NOMO-1 treated with dmso at 0.1 percent for 144 hours (cell line): ENCODE measurements around the gene GDF15.
A peak's percentile ranks its signal among the peaks of the same experiment; 100 is the strongest.

Experiments
- DNase-seq: peaks from one replicate; lab custom pipeline; 2025; ENCODE audit not compliant: unreplicated experiment; lab: John Stamatoyannopoulos, UW

The GDF15 gene

DNA sequence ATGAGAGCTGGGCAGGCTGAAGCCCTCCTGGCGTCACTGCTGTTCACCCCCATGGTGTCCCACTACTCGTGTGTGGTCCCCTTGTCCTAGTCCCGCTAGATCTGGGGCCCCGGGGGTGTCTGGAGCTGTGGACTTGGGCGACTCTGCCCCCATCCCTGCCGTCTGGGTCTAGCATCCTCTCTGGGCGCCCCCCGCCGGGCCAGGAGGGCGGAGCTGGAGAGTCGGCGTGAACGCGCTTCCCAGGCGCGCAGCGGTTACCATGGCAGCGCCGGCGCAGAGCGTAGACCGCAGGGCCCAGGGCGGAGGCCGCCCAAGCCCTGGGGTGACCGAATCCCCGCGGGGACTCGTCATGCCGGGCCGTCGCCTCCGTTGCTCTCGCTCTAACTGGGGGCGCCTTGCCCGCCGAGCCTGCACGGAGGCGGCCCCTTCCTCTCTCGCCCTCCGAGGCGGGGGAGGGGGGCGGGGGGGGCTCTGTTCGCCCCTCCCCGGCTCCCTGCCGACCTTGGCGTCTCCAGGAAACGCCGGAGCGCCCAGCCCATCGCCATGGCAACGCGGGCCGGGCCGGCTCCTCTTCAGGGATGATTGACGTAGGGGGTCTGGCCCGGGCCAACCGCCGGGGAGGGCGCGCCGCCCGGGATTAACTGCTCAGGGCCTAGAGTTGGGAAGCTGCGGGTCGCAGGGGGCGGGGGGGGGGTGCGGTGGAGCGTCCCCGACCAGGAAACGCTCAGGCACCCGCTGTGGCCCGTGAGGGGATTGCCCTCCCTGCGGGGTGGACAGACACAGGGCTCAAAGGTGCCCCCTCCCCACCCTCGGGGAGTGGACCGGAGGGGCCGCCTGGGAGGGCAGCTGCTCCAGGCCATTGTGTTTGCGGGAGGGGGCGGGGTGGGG lies 43.1 kb downstream of the GDF15 start:
- no peak for DNase-seq

DNA sequence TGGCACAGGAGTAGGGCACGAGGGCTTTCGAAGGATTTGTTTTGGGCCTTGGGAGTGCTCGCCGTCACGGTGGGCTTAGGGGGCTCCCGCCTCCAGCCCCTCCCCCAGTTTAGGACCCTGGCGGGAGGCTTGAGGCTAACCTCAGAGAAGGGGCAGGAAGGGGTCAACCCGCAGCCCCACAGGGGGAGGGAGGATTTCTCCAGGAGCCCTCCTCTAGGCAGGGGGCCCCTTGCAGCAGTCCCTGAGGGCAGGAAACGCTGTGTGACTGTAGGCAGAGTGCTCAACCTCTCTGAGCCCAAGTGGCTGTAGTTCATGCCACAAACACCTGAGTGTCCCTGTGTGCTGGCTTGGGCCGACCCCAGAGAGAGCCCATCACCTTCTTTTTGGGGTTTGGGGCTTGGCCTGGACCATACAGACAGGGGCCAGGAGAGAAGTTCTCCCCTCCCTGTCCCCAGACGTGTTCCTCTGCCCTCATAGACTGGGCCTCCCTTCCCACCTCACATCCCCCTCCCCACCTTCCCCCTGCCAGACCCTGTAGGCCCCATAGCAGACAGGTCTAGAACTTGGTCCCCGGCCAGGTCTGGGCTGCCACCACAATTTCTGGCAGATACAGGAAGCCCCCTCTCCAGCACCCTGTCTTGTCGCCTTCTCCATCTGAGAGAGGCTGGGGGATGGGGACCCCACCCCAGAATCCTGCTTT lies 43.9 kb downstream of the GDF15 start:
- DNase-seq = no peak

DNA sequence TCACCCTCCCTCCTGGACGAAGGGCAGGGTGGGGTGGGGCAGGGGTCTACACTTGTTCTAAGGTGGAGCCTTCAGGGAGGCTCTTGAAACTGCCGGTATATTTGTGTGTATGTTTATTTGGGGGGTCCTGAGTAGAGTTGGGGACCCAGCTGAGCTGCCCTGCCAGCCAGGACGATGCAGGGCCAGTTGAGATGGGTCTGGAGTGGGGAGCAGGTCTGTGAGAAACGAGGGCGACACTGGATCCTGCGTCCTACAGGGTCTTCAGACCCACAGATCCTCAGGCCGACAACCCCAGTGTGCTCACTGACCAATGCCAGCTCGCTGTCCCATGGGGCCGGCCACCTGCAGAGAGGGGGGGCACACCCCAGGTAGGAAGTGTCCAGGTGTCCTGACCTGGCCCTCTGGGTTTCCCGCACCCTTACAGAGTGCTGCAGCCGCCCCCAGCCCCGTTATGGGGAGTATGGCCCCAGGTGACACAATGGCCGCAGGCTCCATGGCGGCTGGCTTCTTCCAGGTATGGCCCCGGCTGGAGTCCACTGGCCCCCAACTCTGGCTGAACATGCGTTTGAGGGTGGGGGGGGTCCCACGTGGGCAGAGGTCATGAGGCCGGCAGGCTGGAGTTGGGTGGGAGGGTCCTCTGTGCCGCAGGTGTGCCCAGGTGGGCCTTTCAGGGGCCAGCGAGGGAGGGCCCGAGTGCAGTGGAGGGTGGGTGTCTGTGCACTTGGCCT lies 44.6 kb downstream of the GDF15 start:
- DNase-seq = no peak

DNA sequence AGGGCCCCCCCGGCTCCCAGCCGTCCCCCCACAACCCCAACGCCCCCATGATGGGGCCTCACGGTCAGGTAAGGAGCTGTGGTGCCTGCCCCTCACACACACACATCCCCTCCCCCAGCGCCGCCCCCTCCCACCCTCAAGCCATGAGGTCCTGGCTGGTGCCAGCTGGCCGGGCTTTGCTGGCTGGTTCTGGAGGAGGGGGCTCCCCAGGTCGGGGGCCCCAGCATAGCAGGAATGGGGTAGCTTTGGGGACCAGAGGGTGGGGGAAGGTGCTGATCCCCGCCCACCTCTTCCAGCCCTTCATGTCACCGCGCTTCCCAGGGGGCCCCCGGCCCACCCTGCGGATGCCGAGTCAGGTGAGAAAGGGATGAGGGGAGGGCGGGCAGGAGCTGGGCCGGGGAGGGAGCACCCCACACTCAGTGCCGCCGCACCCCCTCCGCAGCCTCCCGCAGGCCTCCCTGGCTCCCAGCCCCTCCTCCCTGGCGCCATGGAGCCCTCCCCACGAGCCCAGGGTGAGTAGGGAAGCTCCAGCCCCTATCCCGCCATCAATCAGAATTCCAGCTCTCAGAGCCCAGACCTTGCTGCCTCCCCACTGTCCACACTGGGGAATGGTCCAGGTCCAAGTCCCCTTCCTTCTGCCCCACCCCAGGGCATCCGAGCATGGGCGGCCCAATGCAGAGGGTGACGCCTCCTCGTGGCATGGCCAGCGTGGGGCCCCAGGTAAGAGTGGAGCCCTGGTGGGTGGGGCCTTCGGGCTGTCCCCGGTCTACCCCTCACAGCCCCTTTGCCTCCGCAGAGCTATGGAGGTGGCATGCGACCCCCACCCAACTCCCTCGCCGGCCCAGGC lies 45.6 kb downstream of the GDF15 start:
- DNase-seq = no peak

DNA sequence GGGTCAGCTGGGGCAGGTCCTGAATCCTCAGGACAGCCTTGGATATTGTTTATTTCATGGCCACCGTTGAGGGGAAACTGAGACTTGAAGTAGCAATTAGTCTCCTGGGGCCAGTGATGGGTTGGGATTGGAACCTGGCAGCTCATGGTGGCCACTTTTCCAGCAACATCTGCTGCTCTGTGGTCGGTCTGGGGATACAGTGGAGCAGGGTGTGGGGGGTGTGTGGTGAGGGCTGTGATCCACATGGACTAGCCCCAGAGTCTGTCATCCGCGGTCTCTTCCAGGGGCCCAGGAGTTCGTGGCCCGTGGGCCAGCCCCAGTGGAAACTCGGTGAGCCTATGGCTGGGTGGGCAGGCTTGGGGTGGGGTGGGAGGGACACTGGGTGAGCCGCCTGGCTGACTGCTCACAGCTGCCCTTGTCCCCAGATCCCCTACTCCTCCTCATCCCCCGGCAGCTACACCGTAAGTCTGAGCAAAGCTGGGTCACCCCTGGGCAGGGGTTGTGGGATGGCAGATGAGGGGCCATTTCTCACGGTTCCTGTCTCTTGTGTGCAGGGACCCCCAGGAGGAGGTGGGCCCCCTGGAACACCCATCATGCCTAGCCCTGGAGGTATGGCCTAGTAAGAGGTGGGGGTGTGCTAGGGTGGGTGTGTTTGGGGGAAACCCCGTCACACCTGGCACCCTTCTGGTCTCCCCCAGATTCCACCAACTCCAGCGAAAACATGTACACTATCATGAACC lies 46.5 kb downstream of the GDF15 start:
- no peak for DNase-seq

DNA sequence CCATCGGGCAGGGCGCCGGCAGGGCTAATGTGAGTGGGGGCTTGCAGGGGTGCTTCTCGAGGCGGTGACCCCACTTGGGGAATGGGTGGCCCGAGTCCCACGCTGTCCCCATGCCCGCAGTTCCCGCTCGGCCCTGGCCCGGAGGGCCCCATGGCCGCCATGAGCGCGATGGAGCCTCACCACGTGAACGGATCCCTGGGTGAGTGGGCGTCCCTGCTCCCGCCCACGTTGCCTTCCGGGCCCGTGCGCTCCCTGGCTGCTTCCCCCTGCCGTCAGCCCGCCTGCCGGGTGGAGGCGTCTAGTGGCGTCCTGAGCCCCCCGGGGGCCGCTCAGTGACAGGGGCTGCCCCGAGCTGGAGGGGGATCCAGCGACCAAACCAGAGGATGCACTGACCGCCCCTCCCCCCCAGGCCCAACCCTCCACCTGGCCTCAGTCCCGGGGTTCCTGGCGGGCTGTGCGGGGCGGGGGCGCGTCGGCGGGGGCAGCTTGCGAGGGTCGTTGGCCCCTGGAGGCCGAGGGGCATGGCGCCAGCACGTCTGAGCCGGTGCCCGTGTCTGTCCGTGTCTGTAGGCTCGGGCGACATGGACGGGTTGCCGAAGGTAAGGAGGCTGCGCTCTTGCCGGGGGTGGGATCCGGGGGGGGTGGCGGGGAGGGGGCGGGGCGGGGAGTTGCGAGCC lies 47.2 kb downstream of the GDF15 start:
- DNase-seq = no peak

DNA sequence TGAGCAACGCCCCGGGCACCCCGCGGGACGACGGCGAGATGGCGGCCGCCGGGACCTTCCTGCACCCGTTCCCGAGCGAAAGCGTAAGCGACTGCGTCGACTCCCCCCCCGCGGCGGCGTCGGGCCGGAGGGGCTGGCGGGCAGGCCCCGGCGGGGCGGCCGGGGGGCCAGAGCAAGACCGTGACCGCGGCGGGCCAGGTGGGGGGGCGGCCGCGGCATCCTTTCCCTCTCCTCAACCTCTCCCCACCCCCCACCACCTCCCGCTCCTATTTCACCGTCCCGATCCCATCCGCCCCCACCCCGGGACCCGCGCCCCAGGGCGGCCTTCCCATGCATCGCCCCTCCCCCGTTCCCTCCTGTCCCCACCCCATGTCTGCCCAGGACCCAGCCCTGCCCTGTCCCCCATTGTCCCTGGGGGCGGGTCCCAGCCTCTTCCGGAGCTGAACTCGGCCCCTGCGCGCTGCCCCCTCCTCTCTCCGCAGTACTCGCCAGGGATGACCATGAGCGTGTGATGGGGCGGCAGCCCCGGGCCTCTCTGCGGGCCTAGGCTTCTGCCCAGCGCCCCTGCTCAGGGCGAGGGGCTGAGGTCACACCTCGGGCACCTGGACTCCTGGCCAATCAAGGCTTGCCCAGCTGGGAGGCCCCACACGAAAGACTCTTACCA lies 47.9 kb downstream of the GDF15 start:
- DNase-seq = no peak

DNA sequence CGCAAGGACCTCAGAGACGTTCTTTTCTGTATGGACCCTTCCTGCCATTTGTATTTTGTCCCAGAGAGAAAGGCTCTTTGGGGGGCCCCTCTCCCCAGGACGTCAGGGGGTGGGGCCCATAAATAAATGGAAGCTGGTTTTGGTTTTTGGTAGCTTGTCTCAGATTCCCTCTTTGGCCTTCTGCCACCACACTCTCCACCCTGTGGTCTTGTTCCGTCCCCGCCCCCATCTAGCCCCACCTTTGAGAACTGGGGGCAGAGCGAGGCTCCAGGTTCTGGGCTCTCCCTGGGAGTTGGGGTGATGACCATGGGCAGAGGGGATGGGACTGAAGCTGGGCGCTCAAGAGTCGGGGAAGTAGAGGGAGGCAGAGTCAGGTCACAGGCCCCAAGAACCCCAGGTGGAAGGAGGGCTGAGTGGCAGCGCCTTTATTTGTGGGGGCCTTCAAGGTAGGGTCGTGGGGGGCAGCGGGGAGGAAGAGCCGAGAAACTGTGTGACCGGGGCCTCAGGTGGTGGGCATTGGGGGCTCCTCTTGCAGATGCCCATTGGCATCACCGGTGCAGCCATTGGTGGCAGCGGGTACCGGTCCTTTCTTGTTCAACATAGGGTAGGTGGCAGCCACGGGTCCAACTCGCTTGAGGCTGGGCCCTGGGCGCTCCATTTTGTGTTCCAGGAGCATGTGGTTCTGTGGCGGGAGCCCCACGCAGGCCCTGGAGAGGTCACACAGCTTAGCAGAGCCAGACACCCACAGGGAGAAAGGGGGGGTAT lies 48.6 kb downstream of the GDF15 start:
- no peak for DNase-seq

DNA sequence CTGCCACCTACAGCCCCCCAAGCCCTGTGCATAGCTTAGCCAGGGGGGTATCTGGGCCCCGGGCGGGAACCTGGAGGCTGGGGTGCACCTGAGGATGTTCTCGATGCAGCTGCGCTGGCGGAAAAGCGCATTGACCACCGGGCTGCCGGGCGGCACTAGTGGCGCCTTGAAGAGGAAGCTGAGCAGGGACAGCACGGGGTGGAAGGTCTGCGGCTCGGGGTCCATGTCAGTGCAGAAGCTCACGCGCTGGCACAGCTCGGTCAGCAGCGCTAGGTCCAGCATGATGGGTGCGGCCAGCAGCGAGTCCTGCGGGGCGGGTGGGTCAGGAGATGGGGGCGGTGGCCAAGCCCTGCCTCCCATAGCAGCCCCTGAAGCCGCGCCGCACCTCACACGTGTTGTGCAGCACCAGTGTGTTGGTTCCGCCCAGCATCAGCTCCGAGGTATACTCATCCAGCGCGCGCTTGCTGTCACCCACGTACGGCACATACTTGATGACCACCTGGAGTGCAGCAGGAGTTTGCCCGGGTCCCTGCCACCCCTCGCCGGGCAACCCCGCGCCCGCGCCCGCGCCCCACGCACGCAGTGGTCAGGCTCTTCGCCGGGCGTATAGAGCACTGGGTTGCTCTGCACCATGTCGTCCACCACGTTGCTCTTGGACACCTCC lies 49.4 kb downstream of the GDF15 start:
- DNase-seq = no peak

DNA sequence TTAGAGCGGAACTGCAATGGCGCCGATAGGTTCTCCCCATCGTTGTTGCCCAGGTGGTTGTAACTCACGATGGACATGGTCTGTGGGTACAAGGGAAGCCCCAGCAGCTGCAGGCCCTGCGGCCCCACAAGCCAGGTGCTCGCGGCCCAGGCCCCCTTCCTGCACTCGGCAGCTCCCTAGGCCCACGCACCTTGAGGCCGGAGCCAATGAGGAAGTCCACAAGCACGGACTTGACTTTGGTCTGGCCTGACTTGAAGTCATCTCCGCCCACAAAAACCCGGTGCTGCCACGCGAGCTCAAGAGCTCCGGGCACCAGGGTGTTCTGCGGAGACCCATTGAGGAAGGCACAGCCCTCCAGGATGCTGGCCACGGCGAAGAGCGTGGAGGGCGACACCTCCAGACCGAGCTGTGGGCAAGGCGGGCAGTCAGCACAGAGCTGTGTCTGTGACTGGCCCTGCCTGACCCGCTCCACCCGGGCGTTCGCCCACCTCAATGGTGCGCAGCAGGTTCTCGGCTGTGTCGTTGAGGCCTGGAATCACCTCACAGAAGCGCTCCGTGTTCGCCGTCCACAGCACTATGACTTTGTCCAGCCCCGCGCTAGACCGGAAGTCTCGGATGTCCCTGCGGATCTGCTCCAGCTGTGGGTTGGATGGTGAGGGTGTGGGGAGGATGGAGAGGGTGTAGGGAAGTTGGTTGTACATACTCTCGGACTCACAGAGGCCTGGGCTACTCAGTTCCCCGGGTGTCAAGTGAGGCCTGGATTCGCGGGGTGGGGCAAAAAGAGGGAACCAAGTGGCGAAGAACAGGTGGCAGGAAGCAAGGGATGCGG lies 50.1 kb downstream of the GDF15 start:
- DNase-seq = no peak

DNA sequence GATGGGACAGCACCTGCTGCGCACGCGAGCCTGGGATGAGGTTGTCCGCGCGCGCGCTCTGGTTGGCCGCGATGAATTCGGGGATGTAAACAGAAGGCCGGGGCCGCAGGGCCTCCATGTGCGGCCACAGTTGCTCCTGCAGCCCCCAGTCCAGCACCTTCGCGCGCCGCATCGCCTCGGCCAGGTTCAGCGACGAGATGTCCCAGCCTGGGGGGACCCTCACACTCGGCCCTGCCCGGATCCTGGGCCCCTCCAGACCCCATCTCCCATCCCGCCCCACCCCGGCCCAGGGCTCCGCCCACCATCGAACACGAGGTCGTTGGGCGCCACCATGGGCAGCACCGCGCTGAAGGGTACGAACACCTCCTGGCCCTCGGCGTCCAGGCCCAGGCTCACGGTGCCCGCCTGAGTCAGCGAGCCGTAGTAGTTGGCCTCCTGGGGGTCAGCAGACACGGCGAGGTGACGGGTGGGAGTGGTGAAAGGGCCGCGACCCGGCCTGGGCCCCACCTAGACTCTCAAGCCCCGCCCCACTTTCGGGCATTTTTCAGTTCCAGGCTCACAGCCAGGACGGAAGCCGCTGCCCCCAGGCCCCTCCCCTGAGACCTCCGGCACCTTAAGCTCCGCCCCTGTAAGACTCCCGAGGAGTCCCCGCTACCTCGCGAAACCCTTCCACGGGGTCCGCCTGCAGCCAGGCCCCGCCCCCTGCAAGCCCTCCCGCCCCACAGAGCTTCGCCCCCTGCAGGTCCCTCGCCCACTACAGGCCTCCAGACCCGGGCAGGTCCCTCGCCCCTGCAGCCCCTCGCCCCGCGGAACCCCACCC lies 50.9 kb downstream of the GDF15 start:
- peak; percentile 51 for DNase-seq

DNA sequence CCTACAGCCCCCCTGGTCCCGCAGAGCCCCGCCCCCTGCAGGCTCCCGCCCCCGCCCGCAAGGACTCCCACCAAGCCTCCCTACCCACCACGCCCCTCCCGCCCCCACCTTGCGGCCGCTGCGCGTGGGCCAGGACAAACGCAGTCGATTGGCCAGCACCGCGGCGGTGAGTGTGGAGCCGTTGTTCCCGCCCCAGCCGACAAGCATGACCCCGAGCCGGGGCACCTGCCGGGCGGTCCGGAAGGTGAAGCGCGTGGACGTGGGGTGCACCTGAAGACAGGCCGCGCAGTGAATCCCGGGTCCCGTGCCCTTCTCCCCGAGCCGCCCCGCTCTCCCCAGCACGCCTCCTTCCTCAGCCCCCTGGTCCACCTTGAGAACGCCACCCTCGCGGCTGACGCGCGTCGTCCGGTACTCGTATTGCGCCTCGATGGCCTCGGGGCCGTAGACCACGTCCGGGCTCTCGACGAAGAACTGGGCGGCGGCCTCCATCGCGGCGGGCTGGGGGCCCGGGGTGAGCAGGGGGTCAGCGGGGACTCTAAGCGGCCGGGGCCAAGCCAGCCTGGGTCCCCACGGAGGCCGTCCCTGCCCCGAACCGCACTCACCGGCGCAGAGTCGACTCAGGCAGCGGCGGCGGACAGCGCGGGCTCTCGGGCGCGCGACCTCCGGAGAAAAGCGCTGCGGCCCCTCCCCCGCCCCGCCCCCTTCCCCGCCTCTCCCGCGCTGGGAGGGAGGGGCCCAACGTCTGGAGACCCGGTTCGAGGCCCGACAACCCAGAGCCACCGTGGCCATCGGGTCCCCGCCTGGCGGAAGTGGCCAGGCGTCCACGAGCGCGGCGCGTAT lies 51.8 kb downstream of the GDF15 start, which contains the start of gene ISYNA1:
Gene ISYNA1 (minus strand): TSS at position 643 of the 840 bp plus-strand sequence. CDS start 154 bp downstream, at position 489.
- no peak for DNase-seq

DNA sequence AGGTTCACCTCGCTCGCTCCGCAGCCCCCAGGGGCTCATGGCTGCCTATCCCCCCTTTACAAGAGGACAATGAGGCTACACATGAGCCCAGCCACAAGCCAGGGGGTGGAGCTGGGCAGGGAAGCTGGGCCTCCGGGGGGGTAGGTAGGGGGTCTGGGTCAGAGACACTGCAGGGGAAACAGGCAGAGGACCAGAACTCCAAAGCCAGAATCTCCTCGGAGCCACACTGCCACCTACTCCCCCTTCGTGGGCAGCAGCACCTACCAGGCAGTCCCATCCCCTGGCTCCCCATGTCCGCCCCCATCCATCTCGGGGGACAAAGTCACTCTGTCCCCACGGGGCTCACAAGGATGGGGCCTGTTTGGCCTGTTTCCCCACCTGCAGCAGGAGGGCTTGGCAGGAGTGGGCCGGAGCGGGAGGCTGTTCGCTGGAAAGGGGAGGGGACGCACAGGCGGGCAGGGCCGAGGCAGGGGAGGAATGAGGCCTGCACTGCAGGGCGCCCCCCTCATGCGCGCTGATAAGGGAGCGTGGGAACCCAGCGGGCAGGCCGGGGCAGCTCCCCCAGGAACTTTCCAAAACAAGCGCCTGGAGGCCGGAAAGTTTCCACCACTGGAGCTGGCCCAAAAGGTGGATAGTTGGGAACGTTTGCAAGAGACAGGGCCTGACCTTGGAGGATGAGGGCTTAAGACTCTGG lies 52.5 kb downstream of the GDF15 start:
- DNase-seq = no peak
